Pancreas (tissue), 10 donors: ENCODE results near the gene ST6GALNAC4. TPM values are rescaled to one million over a fixed set of nuclear protein-coding genes. Genes with fewer than 3 reads are reported as not detected.
A peak's percentile ranks its signal among the peaks of the same experiment; 100 is the strongest.

Experiments
- ATAC-seq, 4 donors: fragments of 200-7000 bp; cut with Tn5 transposase; one replicate each; pipeline versions ENCODE4 v1.8.0 to v1.9.1; 2020; ENCODE audit warnings: mild to moderate bottlenecking in 4 of 4, moderate library complexity in 4 of 4
- DNase-seq, 6 donors: peaks; one replicate each; pipeline ENCODE4 v3.0.0-alpha.2; 2020
- FAIRE-seq: peaks from 2 replicates; lab custom pipeline; 2012; peaks lifted over from hg19 to GRCh38; lab: Jason Lieb, UNC
- H3K27ac ChIP-seq, 4 donors: fragments of 200-600 bp; sonication (generic); 1 replicate in 3 of 4; 2 replicates in 1 of 4; pipeline versions ENCODE4 v1.5.0 to v1.8.0; 2020
- H3K27me3 ChIP-seq, 4 donors: fragments of 200-600 bp; one replicate each; pipeline ENCODE4 v1.8.0; 2021
- H3K36me3 ChIP-seq, 3 donors: fragments of 200-600 bp; sonication (generic) in 1 of 3; one replicate each; pipeline versions ENCODE4 v1.5.0 to v1.8.0; 2020 to 2021
- H3K4me1 ChIP-seq, 3 donors: fragments of 200-600 bp; one replicate each; pipeline ENCODE4 v1.8.0; 2021
- H3K4me3 ChIP-seq, 4 donors: fragments of 200-600 bp; sonication (generic) in 2 of 4; one replicate each; pipeline versions ENCODE4 v1.5.0 to v1.8.0; 2020 to 2021
- H3K9me3 ChIP-seq, 4 donors: fragments of 200-600 bp; one replicate each; pipeline ENCODE4 v1.8.0; 2021
- WGBS, 2 donors: extraction: QIAGEN DNeasy Blood & Tissue Kit; methylation state at CpG; one replicate each; pipeline ENCODE4 v1.1.7; 2013; 5-methylcytosine and 5-hydroxymethylcytosine counted together
- intact Hi-C, 3 donors: fragments of 100-400 bp; cut with DNase I; formaldehyde crosslinking; loops; one replicate each; pipeline versions ENCODE4 v1.11.1 to v1.14.2; 2022
- polyA plus RNA-seq, 2 donors: library from polyadenylated mRNA; stranded (reverse); fragments of 200-250 nt; gene quantifications; one replicate each; pipeline ENCODE4 v1.2.3, GENCODE V29; 2013
- total RNA-seq, 6 donors: library from RNA; stranded (reverse); fragmentation: NEBNext Ultra II Directional in 4 of 6; extraction: Animal tissue kit (Norgen Biotek cat#: 25700) in 4 of 6; gene quantifications; one replicate each; pipeline versions ENCODE4 v1.2.1 to v1.2.4, GENCODE V29; 2021 to 2023
- TF ChIP-seq, protein P1 (sequence below), 4 donors: fragments of 200-600 bp; sonication (generic) in 3 of 4; IDR thresholded peaks; one replicate each; pipeline versions ENCODE4 v1.5.0 to v1.8.0; 2021; ENCODE audit warnings: antibody characterized with exemption in 4 of 4
- donor health status: healthy with polysubstance abuse.
- donor health status: DM: no; HTN: no; CAD: no; lungs with moderate emphysema.
- donor health status: DM: no; HTN: no; CAD: no.
- donor health status: control.
- donor health status: control.
- donor health status: Bipolar disorder and iron deficiency.
- donor health status: DM: yes; HTN: yes; CAD: no.
- donor health status: DM: no; HTN: no; CAD: no.
- donor health status: DM: no; HTN: no; CAD: no.
- donor health status: DM: yes; HTN: yes; CAD: no.

ST6GALNAC4 gene
- total and polyA plus RNA-seq, 8 donors: 22.2 to 66.6 (median 33.9) TPM

DNA sequence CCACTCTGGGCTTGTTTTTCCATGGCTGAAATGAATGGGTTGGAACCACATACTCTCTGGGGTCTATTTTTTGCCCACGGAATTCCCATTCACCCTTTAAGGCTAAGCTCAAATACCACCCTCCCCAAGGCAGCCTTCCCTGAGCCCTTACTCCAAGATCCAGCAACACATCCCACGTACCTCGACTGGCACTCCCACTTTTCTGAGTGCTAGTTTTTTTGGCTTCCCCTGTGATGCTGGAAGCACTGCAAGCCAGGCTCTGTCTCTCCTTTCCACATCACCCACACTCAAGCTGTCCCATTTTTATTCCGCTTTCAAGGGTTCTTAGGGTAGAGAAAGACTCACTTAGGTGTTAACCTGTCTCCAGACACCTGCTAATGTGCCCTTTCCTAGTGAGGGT is 23.4 kb downstream of the ST6GALNAC4 start:
- Histone ChIP-seq H3K27ac (no peak overlapping the region), H3K36me3 (peaks cover 10 to 48% (median 10%) of the 10 kb centered on the region in 3 donors), H3K27me3 (no peaks in the 10 kb centered on the region), H3K9me3 (no peaks in the 10 kb centered on the region), H3K4me3 (no peak overlapping the region), H3K4me1 (peaks cover 6 to 17% (median 8%) of the 10 kb centered on the region in 3 donors)
- intact Hi-C loops: no loop called here
- no peak for DNase-seq
- TF ChIP-seq, protein P1, sequence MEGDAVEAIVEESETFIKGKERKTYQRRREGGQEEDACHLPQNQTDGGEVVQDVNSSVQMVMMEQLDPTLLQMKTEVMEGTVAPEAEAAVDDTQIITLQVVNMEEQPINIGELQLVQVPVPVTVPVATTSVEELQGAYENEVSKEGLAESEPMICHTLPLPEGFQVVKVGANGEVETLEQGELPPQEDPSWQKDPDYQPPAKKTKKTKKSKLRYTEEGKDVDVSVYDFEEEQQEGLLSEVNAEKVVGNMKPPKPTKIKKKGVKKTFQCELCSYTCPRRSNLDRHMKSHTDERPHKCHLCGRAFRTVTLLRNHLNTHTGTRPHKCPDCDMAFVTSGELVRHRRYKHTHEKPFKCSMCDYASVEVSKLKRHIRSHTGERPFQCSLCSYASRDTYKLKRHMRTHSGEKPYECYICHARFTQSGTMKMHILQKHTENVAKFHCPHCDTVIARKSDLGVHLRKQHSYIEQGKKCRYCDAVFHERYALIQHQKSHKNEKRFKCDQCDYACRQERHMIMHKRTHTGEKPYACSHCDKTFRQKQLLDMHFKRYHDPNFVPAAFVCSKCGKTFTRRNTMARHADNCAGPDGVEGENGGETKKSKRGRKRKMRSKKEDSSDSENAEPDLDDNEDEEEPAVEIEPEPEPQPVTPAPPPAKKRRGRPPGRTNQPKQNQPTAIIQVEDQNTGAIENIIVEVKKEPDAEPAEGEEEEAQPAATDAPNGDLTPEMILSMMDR (IDR thresholded peaks at IDR 0.05): no peak
- no peak for FAIRE-seq
- WGBS, 2 donors: 95 to 97% methylated on average over 4 of the region's 4 CpGs
- no peak for ATAC-seq

DNA sequence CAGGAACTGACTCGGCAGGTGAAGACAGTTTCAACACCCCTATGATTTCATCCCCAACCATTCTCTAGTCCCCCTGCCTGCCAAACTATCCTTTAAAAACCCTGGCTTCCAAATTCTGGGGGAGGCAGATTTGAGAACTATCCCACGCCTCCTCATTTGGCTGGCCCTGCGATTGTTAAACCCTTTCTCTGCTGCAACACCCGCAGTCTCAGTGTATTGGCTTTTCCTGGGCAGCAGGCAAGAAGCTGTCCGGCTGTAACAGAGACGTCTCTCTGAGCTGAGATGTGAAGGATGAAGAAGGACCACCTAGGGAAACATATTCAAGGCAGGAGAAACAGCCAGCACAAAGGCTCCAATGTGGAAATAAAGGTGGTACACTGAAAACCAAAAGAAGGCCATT is 24.0 kb downstream of the ST6GALNAC4 start:
- TF ChIP-seq, protein P1 (IDR thresholded peaks at IDR 0.05): no peak
- Histone ChIP-seq H3K36me3 (peaks cover 10 to 48% (median 10%) of the 10 kb centered on the region in 3 donors), H3K4me3 (no peak overlapping the region), H3K27me3 (no peaks in the 10 kb centered on the region), H3K9me3 (no peaks in the 10 kb centered on the region), H3K4me1 (peaks cover 6 to 12% (median 8%) of the 10 kb centered on the region in 3 donors), H3K27ac (no peak overlapping the region)
- FAIRE-seq: no peak
- intact Hi-C loops: no loop called here
- WGBS, 2 donors: 89 to 95% methylated on average over 6 of the region's 6 CpGs
- no peak for DNase-seq
- no peak for ATAC-seq

DNA sequence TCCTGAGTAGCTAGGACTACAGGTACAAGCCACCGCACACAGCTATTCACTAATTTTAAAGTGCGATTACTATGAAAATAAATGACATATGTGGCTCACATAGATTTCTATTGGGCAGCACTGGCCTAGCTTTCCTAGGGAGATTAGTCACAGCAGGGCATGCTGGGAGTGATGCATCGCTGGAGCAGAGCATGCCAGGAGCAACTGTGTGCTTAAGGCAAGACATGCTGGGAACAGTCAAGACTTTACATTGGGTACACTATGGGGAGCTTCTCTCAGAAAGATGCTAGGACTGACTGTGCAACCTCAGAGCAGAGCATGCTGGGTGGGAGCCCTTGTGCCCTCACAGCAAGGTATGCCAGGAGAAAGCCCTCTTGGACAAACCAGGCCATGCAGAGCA is 26.8 kb downstream of the ST6GALNAC4 start:
- H3K27me3 ChIP-seq: no peaks in the 10 kb centered on the region
- no peak overlapping the region for H3K4me3 ChIP-seq
- DNase-seq (no peak), ATAC-seq (no peak), FAIRE-seq (no peak)
- peaks cover 4 to 6% (median 5%) of the 10 kb centered on the region in 3 donors for H3K4me1 ChIP-seq
- H3K36me3 ChIP-seq: peaks cover 14 to 42% (median 22%) of the 10 kb centered on the region in 3 donors
- intact Hi-C loops: no loop called here
- WGBS, 2 donors: 95% methylated on average over 3 of the region's 3 CpGs
- no peaks in the 10 kb centered on the region for H3K9me3 ChIP-seq
- no peak overlapping the region for H3K27ac ChIP-seq
- TF ChIP-seq, protein P1 (IDR thresholded peaks at IDR 0.05): no peak

DNA sequence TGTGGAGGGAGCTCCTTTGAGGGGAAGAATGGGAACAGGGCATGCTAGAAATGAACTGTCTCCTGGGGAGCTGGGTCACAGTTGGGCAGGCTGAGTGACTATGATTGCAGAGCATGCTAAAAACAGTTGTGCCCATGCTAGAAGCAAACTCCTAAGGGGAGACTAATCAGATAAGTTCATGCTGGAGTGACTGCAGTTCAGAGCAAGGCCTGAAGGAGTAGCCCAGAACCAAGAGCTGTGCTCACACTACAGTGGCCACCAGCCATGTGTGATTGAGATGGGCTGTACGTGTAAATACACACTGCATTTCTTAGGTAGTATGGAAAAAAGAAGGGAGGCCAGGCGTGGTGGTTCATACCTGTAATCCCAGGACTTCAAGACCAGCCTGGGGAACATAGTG is 29.0 kb downstream of the ST6GALNAC4 start:
- peaks cover 4 to 19% (median 13%) of the 10 kb centered on the region in 3 donors for H3K36me3 ChIP-seq
- ATAC-seq (no peak), DNase-seq (no peak), FAIRE-seq (no peak)
- no peak overlapping the region for H3K27ac ChIP-seq
- intact Hi-C loops: no loop called here
- H3K9me3 ChIP-seq: no peaks in the 10 kb centered on the region
- H3K4me1 ChIP-seq: peaks cover 5 to 7% (median 6%) of the 10 kb centered on the region in 3 donors
- no peak overlapping the region for H3K4me3 ChIP-seq
- WGBS, 2 donors: 77 to 81% methylated on average over 2 of the region's 2 CpGs
- TF ChIP-seq, protein P1 (IDR thresholded peaks at IDR 0.05): no peak
- no peaks in the 10 kb centered on the region for H3K27me3 ChIP-seq

DNA sequence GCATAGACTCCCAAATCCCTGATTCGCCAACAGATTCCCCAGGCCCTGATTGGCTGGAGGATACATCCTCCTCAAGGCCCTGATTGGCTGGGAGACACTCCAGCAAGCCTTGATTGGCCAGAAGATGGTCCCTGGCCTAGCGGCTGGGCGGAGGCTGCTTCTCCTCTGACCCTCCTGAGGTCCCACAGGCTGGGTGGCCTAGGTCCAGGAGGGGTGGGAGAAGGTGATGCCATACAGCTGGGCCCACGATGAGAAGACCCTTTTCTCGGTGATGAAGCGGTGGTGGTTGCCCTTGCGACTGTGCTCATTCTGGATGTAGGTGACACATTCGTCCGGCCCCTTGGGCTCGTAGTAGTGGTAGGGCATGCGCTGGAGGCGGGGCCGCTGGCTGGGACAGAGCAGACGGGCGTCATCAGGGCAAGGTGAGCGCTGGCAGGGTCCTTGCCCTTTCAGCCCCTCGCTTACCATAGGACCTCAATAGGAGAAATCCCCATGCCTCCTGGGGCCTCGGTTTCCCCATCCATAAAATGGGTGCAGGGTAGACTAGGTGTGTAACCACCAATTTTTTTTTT is 30.4 kb downstream of the ST6GALNAC4 start:
- peak in 2 of 6 donors; percentile 14 to 42 for DNase-seq
- H3K9me3 ChIP-seq: no peaks in the 10 kb centered on the region
- TF ChIP-seq, protein P1 (IDR thresholded peaks at IDR 0.05): no peak
- 95 to 97% methylated on average over 18 of the region's 18 CpGs for WGBS, 2 donors
- ATAC-seq: no peak
- no peak for FAIRE-seq
- peaks cover 5 to 7% (median 6%) of the 10 kb centered on the region in 3 donors for H3K4me1 ChIP-seq
- H3K36me3 ChIP-seq: peaks cover 4 to 18% (median 13%) of the 10 kb centered on the region in 3 donors
- no peak overlapping the region for H3K4me3 ChIP-seq
- intact Hi-C loops: no loop called here
- no peak overlapping the region for H3K27ac ChIP-seq
- no peaks in the 10 kb centered on the region for H3K27me3 ChIP-seq
